Adrenal gland (tissue), 5 donors: ENCODE data around the gene DST.

ENCODE experiments used
- CTCF ChIP-seq, 6 experiments: fragments of 450-650 bp in 4 of 6; fragments of 200-600 bp in 2 of 6; sonication (generic) in 1 of 6; IDR thresholded peaks; 1 replicate in 5 of 6; 2 replicates in 1 of 6; pipeline versions ENCODE4 v1.5.1 to v1.8.0; 2016 to 2021; ENCODE audit warnings: antibody characterized with exemption in 6 of 6, mild to moderate bottlenecking in 2 of 6, moderate library complexity in 1 of 6
- POLR2A ChIP-seq, 2 donors: fragments of 450-650 bp; IDR thresholded peaks; one replicate each; pipeline ENCODE4 v1.6.1; 2017; ENCODE audit warnings: antibody characterized with exemption in 2 of 2, mild to moderate bottlenecking in 2 of 2, moderate library complexity in 1 of 2
- donor health status: DM: no; HTN: no; CAD: no.

GRCh38 chr6:56521454-56521853, 121.2 kb downstream of the DST start:
- no peak for TF ChIP-seq CTCF (IDR thresholded peaks at IDR 0.05)
- no peak for TF ChIP-seq POLR2A (IDR thresholded peaks at IDR 0.05)
